Measurements from ENCODE around the gene KLHL41. TPM values are rescaled to one million over a fixed set of nuclear protein-coding genes. Genes with fewer than 3 reads are reported as not detected.

The KLHL41 gene
- under 0.01 and 0.21 TPM in 2 replicates for total RNA-seq

DNA sequence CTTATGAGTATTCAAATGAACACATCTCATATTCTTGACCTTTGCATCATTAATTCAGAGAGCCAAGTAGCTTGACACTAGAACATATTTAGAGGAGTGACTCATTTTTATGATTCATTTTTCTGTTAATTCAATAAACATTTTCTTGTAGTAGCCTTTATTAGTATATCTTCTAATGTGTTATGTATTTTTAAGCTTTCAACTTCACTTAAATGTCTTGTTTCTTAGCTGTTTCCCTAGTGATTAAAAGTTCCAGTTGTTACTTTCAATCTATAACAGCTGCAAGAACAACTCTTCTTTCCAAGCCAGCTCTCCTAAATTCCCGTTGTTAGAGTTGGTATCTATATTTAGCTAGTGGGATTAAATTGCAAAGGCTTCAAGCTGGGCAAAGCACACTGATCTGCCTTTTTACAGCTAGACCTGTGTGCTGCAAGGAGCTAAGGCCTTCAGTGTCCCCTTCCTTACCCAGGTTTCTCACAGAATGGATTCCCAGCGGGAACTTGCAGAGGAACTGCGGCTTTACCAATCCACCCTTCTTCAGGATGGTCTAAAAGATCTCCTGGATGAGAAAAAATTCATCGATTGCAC, at the start of gene KLHL41:
TSS of gene KLHL41 (plus strand) at position 405 of the 588 bp plus-strand sequence. CDS start at position 482, 77 bp downstream.

DNA sequence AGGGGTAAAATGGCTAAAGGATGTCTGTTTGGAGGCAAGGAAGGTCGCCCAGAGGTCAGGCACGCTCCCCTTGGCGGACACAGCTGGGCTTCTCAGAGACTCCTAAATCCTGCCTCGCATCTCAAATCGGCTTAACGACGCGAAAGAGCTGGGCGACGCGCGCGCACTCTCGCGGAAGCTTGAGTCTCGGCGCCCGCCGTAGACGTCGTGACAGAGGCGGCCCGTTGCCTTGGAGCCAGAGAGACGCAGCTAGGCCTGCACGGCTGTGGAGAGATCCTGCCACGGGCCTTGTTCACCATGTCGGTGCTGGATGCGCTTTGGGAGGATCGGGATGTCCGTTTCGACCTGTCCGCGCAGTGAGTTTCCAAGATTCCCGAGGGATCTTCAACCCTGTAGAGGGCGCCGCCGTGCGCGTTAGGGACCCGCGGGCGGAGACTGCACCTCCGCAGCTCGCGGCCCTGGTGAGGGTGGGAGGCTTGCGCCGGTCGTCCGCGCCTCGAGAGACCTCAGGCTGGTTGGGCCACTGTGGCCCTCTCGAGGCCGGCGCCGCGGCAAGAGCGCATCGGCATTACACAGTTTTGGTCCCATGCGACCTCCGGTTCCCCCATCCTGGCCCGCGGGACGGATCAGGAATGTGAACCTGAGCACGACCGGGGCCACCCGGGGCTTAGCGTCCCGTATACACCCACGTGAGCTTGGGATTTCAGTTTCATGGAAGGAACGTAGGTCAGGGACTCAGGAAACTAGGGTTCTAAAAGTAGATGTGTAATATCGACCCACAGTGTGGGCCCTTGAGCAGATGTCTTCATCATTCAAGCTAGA, 30.0 kb upstream of the KLHL41 start, which contains the start of gene BBS5:
TSS of gene BBS5 (plus strand) at position 238 of the 822 bp plus-strand sequence. CDS start at position 298, 60 bp downstream.

DNA sequence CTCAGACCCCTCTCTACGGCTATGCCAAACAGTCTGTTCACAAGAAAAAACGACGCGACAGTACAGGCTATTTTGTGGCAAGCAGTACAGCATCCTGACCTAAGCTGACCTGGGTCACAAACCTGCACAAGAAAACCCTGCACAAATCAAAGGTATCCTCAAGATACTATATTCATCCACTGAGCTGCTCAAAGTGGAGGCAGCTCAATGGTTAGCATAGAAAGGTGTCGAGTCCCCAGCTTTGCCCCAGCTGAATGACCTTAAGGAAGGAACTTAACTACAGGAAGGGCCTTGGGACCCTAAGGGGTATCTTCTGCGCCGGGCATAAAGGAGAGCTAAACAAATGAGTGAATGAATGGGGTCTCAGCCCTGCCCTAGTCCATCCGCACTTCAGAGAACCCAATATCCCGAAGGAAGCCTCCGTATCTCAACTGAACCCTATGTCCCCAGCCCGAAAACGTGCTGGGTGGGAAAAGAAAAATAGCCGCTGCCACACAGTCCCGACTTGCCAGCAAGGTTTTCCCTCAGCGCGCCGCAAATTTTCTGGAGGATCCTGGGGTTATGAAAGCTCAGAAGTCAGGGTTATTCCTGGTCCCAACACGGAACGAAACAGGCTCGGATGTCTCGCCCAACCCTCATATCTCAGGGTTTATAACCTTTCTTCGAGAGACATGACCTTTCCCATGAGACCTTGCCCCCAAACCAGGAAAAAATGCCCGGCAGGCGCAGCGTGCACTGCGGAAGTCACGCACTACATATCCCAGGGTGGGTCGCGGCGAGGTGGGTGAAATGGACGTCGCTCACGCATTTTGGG, 63.9 kb downstream of the KLHL41 start, which contains the start of gene FASTKD1:
TSS of gene FASTKD1 (minus strand) at position 706 of the 814 bp plus-strand sequence. CDS start 1,836 bp downstream, outside the sequence.

Other genes starting within 250 kb of the KLHL41 start
- gene LRP2, start 147.2 kb upstream of the KLHL41 start, total RNA-seq, result under 0.01 TPM in 1 of 2 replicates, not detected in the other
- gene BBS5, start 30.2 kb upstream of the KLHL41 start, total RNA-seq, result 2.1 and 7.4 TPM in 2 replicates
- gene FASTKD1, start 64.2 kb downstream of the KLHL41 start, total RNA-seq, result 19.5 and 32.5 TPM in 2 replicates
- 33.8 and 41.4 TPM in 2 replicates for gene PPIG, start 74.6 kb downstream of the KLHL41 start, total RNA-seq
- gene CFAP210, start 184.7 kb downstream of the KLHL41 start, total RNA-seq, result not detected in 2 replicates
- 2.7 and 4.7 TPM in 2 replicates for gene PHOSPHO2, start 184.8 kb downstream of the KLHL41 start, total RNA-seq
- 3.8 and 11.9 TPM in 2 replicates for gene KLHL23, start 224.1 kb downstream of the KLHL41 start, total RNA-seq